GM19025 (cell line): ENCODE data around the gene TNFRSF12A.

Experiments
- ATAC-seq: cut with Tn5 transposase; IDR thresholded peaks from one replicate; pipeline ENCODE4 v1.9.1; 2021; ENCODE audit warnings: mild to moderate bottlenecking, low read depth, moderate library complexity; ENCODE audit not compliant: unreplicated experiment

Gene TNFRSF12A

GRCh38 chr16:3020247-3020603, at the start of gene TNFRSF12A:
Gene TNFRSF12A, plus strand, starts transcription at chr16:3020368. Its CDS starts 30 bp downstream, at chr16:3020398.
- no peak for ATAC-seq

GRCh38 chr16:2970563-2970962, 49.6 kb upstream of the TNFRSF12A start:
- no peak for ATAC-seq

GRCh38 chr16:2971134-2971984, 48.8 kb upstream of the TNFRSF12A start:
- ATAC-seq = no peak

GRCh38 chr16:2971985-2972784, 48.0 kb upstream of the TNFRSF12A start:
- ATAC-seq = no peak

- ATAC-seq = no peak
Observed at GRCh38 chr16:2973093-2973492, 47.1 kb upstream of the TNFRSF12A start.

GRCh38 chr16:2973605-2974318, 46.4 kb upstream of the TNFRSF12A start:
- ATAC-seq = no peak

GRCh38 chr16:2974319-2975056, 45.7 kb upstream of the TNFRSF12A start:
- no peak for ATAC-seq

- ATAC-seq = no peak
Observed at GRCh38 chr16:2975161-2975795, 44.9 kb upstream of the TNFRSF12A start.

GRCh38 chr16:2976201-2976600, 44.0 kb upstream of the TNFRSF12A start:
- ATAC-seq = no peak

- ATAC-seq = no peak
Observed at GRCh38 chr16:2976673-2977072, 43.5 kb upstream of the TNFRSF12A start.

- no peak for ATAC-seq
Observed at GRCh38 chr16:2977440-2977839, 42.7 kb upstream of the TNFRSF12A start.

GRCh38 chr16:2979669-2980226, 40.4 kb upstream of the TNFRSF12A start:
- no peak for ATAC-seq

- ATAC-seq = peak; percentile 75
Observed at GRCh38 chr16:2980227-2981176, 39.7 kb upstream of the TNFRSF12A start, which contains the start of gene PKMYT1. Gene PKMYT1, minus strand, starts transcription at chr16:2980446. Its CDS starts 789 bp downstream, at chr16:2979657.

- ATAC-seq = no peak
Observed at GRCh38 chr16:2981177-2981898, 38.8 kb upstream of the TNFRSF12A start.

- ATAC-seq = no peak
Observed at GRCh38 chr16:2981899-2982250, 38.3 kb upstream of the TNFRSF12A start.

- ATAC-seq = no peak
Observed at GRCh38 chr16:2982402-2982801, 37.8 kb upstream of the TNFRSF12A start.

- peak; percentile 32 for ATAC-seq
Observed at GRCh38 chr16:2983706-2984136, 36.4 kb upstream of the TNFRSF12A start.

- no peak for ATAC-seq
Observed at GRCh38 chr16:2985462-2985861, 34.7 kb upstream of the TNFRSF12A start.
